CD4-positive, CD25-positive, alpha-beta regulatory T cell (primary cell): ENCODE measurements around the gene CHST14. TPM values are rescaled to one million over a fixed set of nuclear protein-coding genes. Genes with fewer than 3 reads are reported as not detected.

Experiments
- ATAC-seq, 2 donors: fragments of 150-1000 bp; cut with Tn5 transposase; one replicate each; pipeline ENCODE4 v1.10.0; 2021; ENCODE audit warnings: low read depth in 2 of 2, moderate number of reproducible peaks in 2 of 2, moderate library complexity in 1 of 2
- DNase-seq, 3 donors: peaks; one replicate each; pipeline versions ENCODE4 v3.0.0 to v3.0.0-alpha.2; 2012 to 2022; ENCODE audit warnings: mixed read lengths in 1 of 3
- H3K27ac ChIP-seq: one replicate; pipeline ENCODE4 v1.7.0; 2013; ENCODE audit warnings: mild to moderate bottlenecking, low read length; ENCODE audit not compliant: insufficient read depth, poor library complexity, severe bottlenecking
- H3K27me3 ChIP-seq: one replicate; pipeline ENCODE4 v1.7.0; 2013; ENCODE audit warnings: low read length; ENCODE audit not compliant: control insufficient read depth, insufficient read depth
- H3K36me3 ChIP-seq: one replicate; pipeline ENCODE4 v1.7.0; 2013; ENCODE audit warnings: mild to moderate bottlenecking, low read length, moderate library complexity; ENCODE audit not compliant: control insufficient read depth, insufficient read depth
- H3K4me1 ChIP-seq: 2 replicates; pipeline ENCODE4 v1.7.0; 2013; ENCODE audit warnings: mild to moderate bottlenecking, low read length; ENCODE audit not compliant: insufficient read depth, control insufficient read depth, poor library complexity, severe bottlenecking
- H3K4me3 ChIP-seq: one replicate; pipeline ENCODE4 v1.7.0; 2013; ENCODE audit warnings: low read depth, mild to moderate bottlenecking, low read length, moderate library complexity
- H3K9me3 ChIP-seq, 2 experiments: 1 replicate in 1 of 2; 2 replicates in 1 of 2; pipeline ENCODE4 v1.7.0; 2013; ENCODE audit warnings: low read length in 2 of 2, mild to moderate bottlenecking in 1 of 2, moderate library complexity in 1 of 2; ENCODE audit not compliant: control insufficient read depth in 2 of 2
- H3K27ac Mint-ChIP-seq, 3 donors: one replicate each; pipeline ENCODE4 v1.8.0; 2020 to 2022; ENCODE audit warnings: mild to moderate bottlenecking in 3 of 3, mixed read lengths in 3 of 3, moderate library complexity in 2 of 3
- H3K27me3 Mint-ChIP-seq: one replicate; pipeline ENCODE4 v1.8.0; 2022; ENCODE audit warnings: mild to moderate bottlenecking, mixed read lengths
- H3K36me3 Mint-ChIP-seq: one replicate; pipeline ENCODE4 v1.8.0; 2020; ENCODE audit warnings: mixed read lengths
- H3K4me1 Mint-ChIP-seq, 4 donors: one replicate each; pipeline ENCODE4 v1.8.0; 2020 to 2022; ENCODE audit warnings: mixed read lengths in 4 of 4, mild to moderate bottlenecking in 1 of 4
- H3K4me3 Mint-ChIP-seq, 4 donors: one replicate each; pipeline ENCODE4 v1.8.0; 2020 to 2022; ENCODE audit warnings: mild to moderate bottlenecking in 4 of 4, mixed read lengths in 4 of 4, moderate library complexity in 3 of 4
- H3K9me3 Mint-ChIP-seq, 7 donors: one replicate each; pipeline ENCODE4 v1.8.0; 2020 to 2022; ENCODE audit warnings: mixed read lengths in 7 of 7, mild to moderate bottlenecking in 3 of 7, moderate library complexity in 2 of 7
- polyA plus RNA-seq, 4 donors: library from polyadenylated mRNA; unstranded; fragments of 300-500 nt; fragmentation: Illumina TruSeq; gene quantifications; one replicate each; pipeline ENCODE4 v1.2.3, GENCODE V29; 2021
- total RNA-seq: library from RNA; stranded (reverse); gene quantifications from one replicate; pipeline ENCODE4 v1.2.3, GENCODE V29; 2022

The CHST14 gene
- total and polyA plus RNA-seq, 5 donors from 2014 or later, result 1.1 to 6.3 (median 1.5) TPM

- Histone ChIP-seq H3K9me3 (no peaks in the 10 kb centered on the region), H3K4me3 (no peak overlapping the region), H3K27me3 (no peaks in the 10 kb centered on the region), H3K4me1 (peaks cover 23% of the 10 kb centered on the region), H3K36me3 (peaks cover 46% of the 10 kb centered on the region), H3K27ac (no peak overlapping the region)
- Mint-ChIP-seq H3K4me1 (peaks cover 0 to 35% (median 20%) of the 10 kb centered on the region in 4 donors), H3K9me3 (no peaks in the 10 kb centered on the region), H3K27ac (no peak overlapping the region), H3K27me3 (no peaks in the 10 kb centered on the region), H3K36me3 (peaks cover 3% of the 10 kb centered on the region), H3K4me3 (no peak overlapping the region)
- ATAC-seq, result no peak
- no peak for DNase-seq
Measured at GRCh38 chr15:40459391-40460015, 11.3 kb upstream of the CHST14 start.

GRCh38 chr15:40460404-40460803 is 10.4 kb upstream of the CHST14 start:
- Histone ChIP-seq H3K27ac (no peak overlapping the region), H3K9me3 (no peaks in the 10 kb centered on the region), H3K36me3 (peaks cover 55% of the 10 kb centered on the region), H3K4me1 (peaks cover 14% of the 10 kb centered on the region), H3K27me3 (no peaks in the 10 kb centered on the region), H3K4me3 (no peak overlapping the region)
- Mint-ChIP-seq H3K27ac (peak overlapping the region; percentile 23 to 65 (median 57)), H3K4me3 (no peak overlapping the region), H3K27me3 (no peaks in the 10 kb centered on the region), H3K9me3 (no peaks in the 10 kb centered on the region), H3K36me3 (peaks cover 6% of the 10 kb centered on the region), H3K4me1 (peaks cover 0 to 26% (median 13%) of the 10 kb centered on the region in 4 donors)
- DNase-seq (no peak), ATAC-seq (no peak)

- no peaks in the 10 kb centered on the region for H3K27me3 ChIP-seq
- Mint-ChIP-seq H3K9me3 (no peaks in the 10 kb centered on the region), H3K36me3 (peaks cover 11% of the 10 kb centered on the region), H3K4me3 (no peak overlapping the region), H3K27ac (peak overlapping the region in 1 of 3 donors; percentile 48), H3K27me3 (no peaks in the 10 kb centered on the region), H3K4me1 (peaks cover 0 to 18% (median 5%) of the 10 kb centered on the region in 4 donors)
- ATAC-seq, result no peak
- no peaks in the 10 kb centered on the region for H3K9me3 ChIP-seq
- no peak overlapping the region for H3K4me3 ChIP-seq
- DNase-seq, result no peak
- peaks cover 3% of the 10 kb centered on the region for H3K4me1 ChIP-seq
- no peak overlapping the region for H3K27ac ChIP-seq
- peaks cover 60% of the 10 kb centered on the region for H3K36me3 ChIP-seq
Measured at GRCh38 chr15:40461958-40462357, 8.8 kb upstream of the CHST14 start.

GRCh38 chr15:40463279-40463678 is 7.5 kb upstream of the CHST14 start:
- Histone ChIP-seq H3K36me3 (peaks cover 60% of the 10 kb centered on the region), H3K9me3 (no peaks in the 10 kb centered on the region), H3K4me1 (peaks cover 3% of the 10 kb centered on the region), H3K4me3 (no peak overlapping the region), H3K27ac (no peak overlapping the region), H3K27me3 (no peaks in the 10 kb centered on the region)
- Mint-ChIP-seq H3K9me3 (no peaks in the 10 kb centered on the region), H3K4me1 (peaks cover 0 to 15% (median under 1%) of the 10 kb centered on the region in 4 donors), H3K4me3 (no peak overlapping the region), H3K27me3 (no peaks in the 10 kb centered on the region), H3K27ac (no peak overlapping the region), H3K36me3 (peaks cover 12% of the 10 kb centered on the region)
- ATAC-seq (no peak), DNase-seq (no peak)

- ATAC-seq, result no peak
- H3K36me3 Mint-ChIP-seq, result peaks cover 12% of the 10 kb centered on the region
- peak overlapping the region in 1 of 3 donors; percentile 26 for H3K27ac Mint-ChIP-seq
- peaks cover 3% of the 10 kb centered on the region for H3K4me1 ChIP-seq
- no peak overlapping the region for H3K4me3 ChIP-seq
- no peak overlapping the region for H3K4me3 Mint-ChIP-seq
- peaks cover 0 to 15% (median 1%) of the 10 kb centered on the region in 4 donors for H3K4me1 Mint-ChIP-seq
- no peaks in the 10 kb centered on the region for H3K27me3 ChIP-seq
- no peaks in the 10 kb centered on the region for H3K9me3 Mint-ChIP-seq
- no peaks in the 10 kb centered on the region for H3K9me3 ChIP-seq
- no peaks in the 10 kb centered on the region for H3K27me3 Mint-ChIP-seq
- H3K27ac ChIP-seq, result no peak overlapping the region
- peaks cover 53% of the 10 kb centered on the region for H3K36me3 ChIP-seq
- no peak for DNase-seq
Measured at GRCh38 chr15:40463886-40464545, 6.8 kb upstream of the CHST14 start.

GRCh38 chr15:40464595-40465185 is 6.1 kb upstream of the CHST14 start:
- no peak for ATAC-seq
- H3K36me3 Mint-ChIP-seq, result peaks cover 12% of the 10 kb centered on the region
- H3K36me3 ChIP-seq, result peaks cover 47% of the 10 kb centered on the region

GRCh38 chr15:40465939-40466338 is 4.8 kb upstream of the CHST14 start:
- Histone ChIP-seq H3K27ac (no peak overlapping the region), H3K9me3 (no peaks in the 10 kb centered on the region), H3K4me1 (peaks cover 6% of the 10 kb centered on the region), H3K36me3 (peaks cover 38% of the 10 kb centered on the region), H3K27me3 (no peaks in the 10 kb centered on the region), H3K4me3 (no peak overlapping the region)
- Mint-ChIP-seq H3K4me1 (peaks cover 0 to 15% (median 6%) of the 10 kb centered on the region in 4 donors), H3K9me3 (no peaks in the 10 kb centered on the region), H3K4me3 (peak overlapping the region in 1 of 4 donors; percentile 33), H3K27me3 (no peaks in the 10 kb centered on the region), H3K27ac (peak overlapping the region in 1 of 3 donors; percentile 38), H3K36me3 (peaks cover 12% of the 10 kb centered on the region)
- ATAC-seq, result no peak
- DNase-seq, result no peak

More at GRCh38 chr15:40464595-40465185, 6.1 kb upstream of the CHST14 start:
- Mint-ChIP-seq H3K27me3 (no peaks in the 10 kb centered on the region), H3K4me1 (peaks cover 0 to 15% (median 5%) of the 10 kb centered on the region in 4 donors), H3K4me3 (no peak overlapping the region), H3K27ac (peak overlapping the region in 1 of 3 donors; percentile 58), H3K9me3 (no peaks in the 10 kb centered on the region)
- H3K27me3 ChIP-seq, result no peaks in the 10 kb centered on the region
- H3K9me3 ChIP-seq, result no peaks in the 10 kb centered on the region
- no peak for DNase-seq
- no peak overlapping the region for H3K27ac ChIP-seq
- H3K4me3 ChIP-seq, result no peak overlapping the region
- H3K4me1 ChIP-seq, result peaks cover 3% of the 10 kb centered on the region
